SK-N-MC (cell line): ENCODE measurements around the gene DPYSL5.
A peak's percentile ranks its signal among the peaks of the same experiment; 100 is the strongest.

Experiments
- DNase-seq: peaks from one replicate; pipeline ENCODE4 v3.0.0-alpha.2; 2011; ENCODE audit warnings: low read depth, low spot score
- H3K27ac ChIP-seq: fragments of 200-600 bp; sonication (generic); 2 replicates; pipeline ENCODE4 v1.5.1; 2016; ENCODE audit warnings: mixed run types
- H3K36me3 ChIP-seq: fragments of 200-600 bp; sonication (generic); 2 replicates; pipeline ENCODE4 v1.6.1; 2017; ENCODE audit warnings: antibody characterized with exemption, low read length, mixed read lengths; ENCODE audit not compliant: insufficient read depth
- H3K4me3 ChIP-seq: fragments of 200-600 bp; sonication (generic); 2 replicates; pipeline ENCODE4 v1.5.1; 2016
- H3K9ac ChIP-seq: fragments of 200-600 bp; sonication (generic); 2 replicates; pipeline ENCODE4 v1.8.0; 2017; ENCODE audit warnings: mixed run types, mixed read lengths; ENCODE audit not compliant: insufficient read length
- H3K9me3 ChIP-seq: fragments of 200-600 bp; sonication (generic); 2 replicates; pipeline ENCODE4 v1.6.1; 2017; ENCODE audit warnings: low read depth, mild to moderate bottlenecking, antibody characterized with exemption, low read length, moderate library complexity, mixed read lengths
- EZH2 ChIP-seq: fragments of 200-600 bp; sonication (generic); IDR thresholded peaks from one replicate; pipeline ENCODE4 v1.6.1; 2017; ENCODE audit warnings: antibody characterized with exemption
- FOXP2 ChIP-seq: optimal IDR thresholded peaks from 2 replicates; pipeline ENCODE3; 2011; ENCODE audit warnings: mild to moderate bottlenecking, moderate library complexity; ENCODE audit not compliant: insufficient read depth; ENCODE audit errors: extremely low read length, control extremely low read depth
- POLR2AphosphoS5 ChIP-seq: IDR thresholded peaks from 2 replicates; pipeline ENCODE4 v1.6.1; 2012; ENCODE audit warnings: mild to moderate bottlenecking, low read depth, low read length, borderline replicate concordance

DPYSL5 gene

DNA sequence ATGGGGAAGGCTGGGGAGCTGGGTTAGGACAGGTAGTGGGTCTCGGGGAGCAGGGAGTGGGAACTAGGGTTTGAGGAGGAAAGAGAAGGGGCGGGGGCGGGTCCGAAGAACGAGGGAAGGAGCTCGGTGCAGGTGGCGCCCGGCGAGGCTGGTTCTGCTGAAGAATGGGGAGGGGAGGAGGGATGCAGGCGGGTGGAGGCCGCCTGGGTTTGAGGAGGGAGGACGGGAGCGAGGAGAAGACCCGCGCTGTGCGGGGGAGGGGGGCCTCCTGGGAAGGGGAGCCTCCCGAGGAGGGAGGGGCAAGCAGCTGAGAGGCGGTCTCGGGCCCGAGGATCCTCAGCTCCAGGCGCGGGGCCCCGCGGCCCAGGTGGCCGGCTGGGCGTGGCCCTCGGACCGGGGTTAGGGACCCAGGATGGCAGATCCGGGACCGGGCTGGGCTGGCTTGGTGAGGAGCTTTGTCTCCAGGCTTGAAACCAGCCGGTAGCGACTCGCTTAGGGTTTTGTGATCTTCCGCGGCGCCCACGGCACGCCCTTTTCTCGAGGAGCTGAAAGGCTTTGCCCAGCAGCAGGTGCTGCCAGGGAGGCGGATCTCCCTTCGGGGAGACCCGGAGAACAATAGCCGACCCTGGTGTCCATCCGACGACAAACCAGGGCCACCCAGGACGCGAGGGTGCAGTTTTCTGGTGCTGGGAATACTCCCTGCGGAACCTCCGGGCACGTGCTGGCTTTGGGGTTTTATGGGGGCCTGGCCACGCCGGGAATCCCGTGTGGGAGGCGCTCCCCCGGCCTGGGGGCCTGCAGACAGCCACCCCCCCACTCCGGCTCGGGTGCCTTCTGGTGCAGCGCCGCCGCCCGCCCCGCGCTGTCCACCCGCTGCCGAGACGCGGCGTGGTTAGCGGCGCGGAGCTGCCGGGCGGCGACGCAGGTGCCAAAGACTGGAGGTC lies 1.4 kb downstream of the DPYSL5 start:
- no peak for DNase-seq
- Histone ChIP-seq H3K27ac (no peak overlapping the region), H3K4me3 (peak overlapping the region; percentile 96), H3K9me3 (no peaks in the 10 kb centered on the region), H3K36me3 (no peaks in the 10 kb centered on the region), H3K9ac (peak overlapping the region; percentile 72)
- TF ChIP-seq POLR2AphosphoS5, result peak; percentile 37; the same call in 1 of the 2 replicates
- TF ChIP-seq FOXP2, result no peak

DNA sequence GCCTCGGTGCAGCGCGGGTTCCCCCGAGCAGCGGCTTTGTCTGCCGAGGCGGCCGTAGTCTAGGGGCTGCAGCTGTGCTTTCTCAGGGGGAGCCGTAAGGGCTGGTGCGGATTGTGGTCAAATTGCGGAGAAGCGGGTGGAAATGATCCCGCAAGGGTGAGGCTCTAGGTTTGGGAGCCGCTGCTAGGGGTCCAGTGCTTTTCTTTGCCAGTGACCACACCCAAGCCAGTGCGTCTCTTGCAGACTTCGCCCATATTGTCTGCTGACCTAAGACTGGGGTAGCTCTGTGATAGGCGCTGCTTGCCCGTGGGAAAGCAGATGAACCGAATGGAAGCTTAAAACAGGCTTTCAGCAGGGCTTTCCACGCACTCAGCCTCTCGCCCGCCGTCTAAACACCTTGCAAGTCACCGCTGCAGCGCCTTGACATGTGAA lies 2.1 kb downstream of the DPYSL5 start:
- H3K9me3 ChIP-seq, result no peaks in the 10 kb centered on the region
- no peak overlapping the region for H3K9ac ChIP-seq
- no peak overlapping the region for H3K27ac ChIP-seq
- TF ChIP-seq FOXP2 (no peak), POLR2AphosphoS5 (no peak), EZH2 (no peak)
- peak overlapping the region; percentile 96; the same call in 1 of the 2 replicates for H3K4me3 ChIP-seq
- no peaks in the 10 kb centered on the region for H3K36me3 ChIP-seq
- no peak for DNase-seq

- Histone ChIP-seq H3K4me3 (0 out of 2 replicates have a peak overlapping the region, but pooled peaks have one; percentile 96), H3K9me3 (no peaks in the 10 kb centered on the region), H3K36me3 (no peaks in the 10 kb centered on the region), H3K27ac (no peak overlapping the region), H3K9ac (no peak overlapping the region)
- TF ChIP-seq POLR2AphosphoS5 (no peak), EZH2 (no peak), FOXP2 (no peak)
- no peak for DNase-seq
These were observed 2.6 kb downstream of the DPYSL5 start for GRCh38 chr2:26850505-26850904.

DNA sequence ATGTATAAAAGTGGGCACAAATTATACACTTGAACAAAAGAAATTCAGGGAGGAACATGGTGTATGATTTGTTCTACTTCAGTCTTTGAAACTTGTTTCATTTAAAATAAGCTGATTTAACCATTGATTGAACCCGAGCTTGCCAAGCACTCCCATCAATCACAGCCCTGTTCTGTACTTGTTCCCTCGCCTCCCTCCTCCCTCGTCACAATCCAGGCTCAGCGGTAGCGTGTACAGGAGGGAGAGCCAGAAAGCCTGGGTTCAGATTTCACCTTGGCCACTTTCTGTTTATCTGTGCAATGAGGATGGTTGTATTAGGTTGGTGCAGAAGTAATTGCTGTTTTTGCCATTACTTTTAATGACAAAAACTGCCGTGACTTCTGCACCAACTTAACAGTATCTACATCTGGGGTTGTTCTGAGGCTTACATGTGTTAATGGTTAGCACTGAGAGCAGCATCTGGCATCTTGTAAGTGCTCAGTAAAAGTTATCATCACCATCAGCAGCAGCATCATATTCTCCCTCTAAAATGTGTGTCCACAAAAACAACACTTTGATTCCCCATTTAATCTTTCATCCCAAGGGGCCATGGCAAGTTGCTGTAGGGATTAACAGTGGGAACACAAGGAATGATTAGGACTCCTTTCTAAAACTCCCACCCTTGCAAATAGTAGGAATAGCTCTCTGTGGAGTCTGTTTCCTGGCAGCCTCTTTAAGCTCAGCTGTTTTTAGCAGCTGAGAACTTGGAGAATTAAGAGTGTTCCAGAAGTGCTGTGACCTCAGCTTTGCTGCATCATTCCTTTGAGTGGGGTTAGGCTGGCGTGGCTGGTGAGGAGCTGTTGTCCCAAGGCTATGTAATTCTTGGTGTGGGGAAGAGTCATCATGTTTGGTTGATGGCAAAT lies 4.7 kb downstream of the DPYSL5 start:
- Histone ChIP-seq H3K9me3 (no peaks in the 10 kb centered on the region), H3K27ac (0 out of 2 replicates have a peak overlapping the region, but pooled peaks have one; percentile 17), H3K9ac (no peak overlapping the region), H3K36me3 (no peaks in the 10 kb centered on the region), H3K4me3 (no peak overlapping the region)
- DNase-seq, result no peak
- TF ChIP-seq EZH2 (no peak), FOXP2 (no peak), POLR2AphosphoS5 (no peak)

DNA sequence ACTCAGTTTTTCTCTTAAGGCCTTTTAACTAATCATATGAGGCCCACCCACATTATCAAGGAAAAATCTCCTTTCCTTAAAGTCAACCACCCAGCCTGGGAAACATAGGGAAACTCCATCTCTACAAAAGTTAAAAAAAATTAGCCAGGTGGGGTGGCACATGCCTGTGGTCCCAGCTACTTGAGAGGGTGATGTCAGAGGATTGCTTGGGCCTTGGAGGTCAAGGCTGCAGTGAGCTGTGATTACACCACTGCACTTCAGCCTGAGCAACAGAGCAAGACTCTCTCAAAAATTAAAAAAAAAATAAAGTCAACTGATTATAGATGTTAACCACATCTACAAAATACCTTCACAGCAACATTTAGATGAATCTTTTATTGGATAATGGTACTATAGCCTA lies 5.8 kb downstream of the DPYSL5 start:
- no peak overlapping the region for H3K9ac ChIP-seq
- no peak overlapping the region for H3K27ac ChIP-seq
- DNase-seq, result no peak
- H3K9me3 ChIP-seq, result no peaks in the 10 kb centered on the region
- no peak overlapping the region for H3K4me3 ChIP-seq
- TF ChIP-seq EZH2 (no peak), POLR2AphosphoS5 (no peak), FOXP2 (no peak)
- H3K36me3 ChIP-seq, result no peaks in the 10 kb centered on the region

DNA sequence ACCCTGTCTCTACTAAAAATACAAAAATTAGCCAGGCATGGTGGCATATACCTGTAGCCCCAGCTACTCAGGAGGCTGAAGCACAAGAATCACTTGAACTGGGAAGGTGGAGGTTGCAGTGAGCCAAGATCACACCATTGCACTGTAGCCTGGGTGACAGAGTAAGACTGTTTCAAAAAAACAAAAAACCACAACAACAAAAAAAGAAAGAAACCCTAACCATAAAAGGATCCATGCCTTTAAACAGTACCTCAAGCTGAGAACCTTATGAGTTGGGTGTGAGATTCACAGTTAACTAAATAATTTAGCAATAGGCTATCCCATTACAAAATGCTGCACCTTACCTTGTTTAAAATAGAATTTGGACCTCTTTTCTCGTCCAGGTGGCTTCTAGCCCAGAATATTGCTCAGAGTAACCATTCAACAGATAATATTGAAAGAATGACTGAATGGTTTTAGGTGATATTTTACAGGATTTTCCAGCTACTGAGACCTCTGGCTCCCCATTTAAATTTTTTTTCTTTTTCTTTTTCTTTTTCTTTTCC lies 6.4 kb downstream of the DPYSL5 start:
- no peak for DNase-seq
- Histone ChIP-seq H3K9me3 (no peaks in the 10 kb centered on the region), H3K36me3 (no peaks in the 10 kb centered on the region), H3K4me3 (no peak overlapping the region), H3K27ac (no peak overlapping the region), H3K9ac (no peak overlapping the region)
- TF ChIP-seq FOXP2 (no peak), EZH2 (no peak), POLR2AphosphoS5 (no peak)

DNA sequence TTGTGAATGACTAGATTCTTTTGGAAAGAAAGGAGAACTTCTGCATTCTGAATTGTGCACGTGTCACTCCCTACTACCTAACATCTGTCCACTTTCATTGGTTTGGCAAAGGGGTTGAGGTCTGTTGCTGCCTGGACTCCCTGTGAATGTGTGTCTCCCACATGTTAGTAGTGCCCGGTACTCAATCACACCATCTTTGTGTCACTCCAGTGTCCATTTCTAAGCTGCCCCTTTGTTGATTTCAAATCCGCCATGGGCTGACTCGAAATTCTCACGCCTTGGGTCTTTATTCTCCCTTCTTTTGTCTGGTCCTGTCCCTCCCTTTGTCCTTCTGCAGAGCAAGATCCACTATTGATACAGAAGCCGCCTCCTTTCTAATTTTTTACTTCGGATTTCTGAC lies 7.5 kb downstream of the DPYSL5 start:
- Histone ChIP-seq H3K9me3 (no peaks in the 10 kb centered on the region), H3K9ac (no peak overlapping the region), H3K36me3 (peaks cover 8% of the 10 kb centered on the region; the same call in 1 of the 2 replicates), H3K27ac (no peak overlapping the region), H3K4me3 (no peak overlapping the region)
- no peak for DNase-seq
- TF ChIP-seq FOXP2 (no peak), EZH2 (no peak), POLR2AphosphoS5 (no peak)

DNA sequence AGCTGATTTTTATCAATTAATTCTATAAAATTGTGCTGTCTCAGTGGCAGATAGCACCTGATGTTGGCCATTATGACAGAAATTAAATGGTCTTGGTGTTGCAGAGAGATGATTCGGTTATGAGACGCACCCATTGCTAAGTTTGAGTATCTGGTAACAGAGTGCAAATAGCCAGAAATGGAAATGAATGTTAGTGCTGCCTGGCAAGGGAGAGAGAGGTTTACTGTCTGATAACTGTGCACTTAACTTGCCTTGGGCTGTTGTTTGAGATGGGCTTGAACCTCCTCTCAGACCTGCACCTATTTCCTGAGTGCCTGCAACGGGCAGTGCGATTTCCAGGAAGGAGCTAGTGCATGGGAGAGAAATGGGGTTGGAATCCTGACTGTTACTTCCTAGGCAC lies 11.7 kb downstream of the DPYSL5 start:
- TF ChIP-seq FOXP2 (no peak), POLR2AphosphoS5 (no peak), EZH2 (no peak)
- H3K27ac ChIP-seq, result no peak overlapping the region
- H3K36me3 ChIP-seq, result peaks cover 9% of the 10 kb centered on the region; the same call in 1 of the 2 replicates
- no peak overlapping the region for H3K9ac ChIP-seq
- H3K9me3 ChIP-seq, result no peaks in the 10 kb centered on the region
- no peak for DNase-seq
- no peak overlapping the region for H3K4me3 ChIP-seq
